MM.1S (cell line): ENCODE results near the gene SUCO.

ENCODE experiments used
- DNase-seq: peaks from one replicate; pipeline ENCODE4 v3.0.0-alpha.2; 2015
- H2AFZ ChIP-seq: fragments of 300-600 bp; sonication (generic); 2 replicates; pipeline ENCODE4 v1.6.0; 2016; ENCODE audit warnings: antibody characterized with exemption, low read length
- H3F3A ChIP-seq: fragments of 300-600 bp; sonication (generic); 2 replicates; pipeline ENCODE4 v1.6.1; 2016; ENCODE audit warnings: mild to moderate bottlenecking, antibody characterized with exemption, low read length, moderate library complexity, mixed read lengths; ENCODE audit not compliant: insufficient read depth
- H3K27ac ChIP-seq: fragments of 300-600 bp; sonication (generic); 2 replicates; pipeline ENCODE4 v1.5.1; 2016; ENCODE audit warnings: mild to moderate bottlenecking, low read length
- H3K27me3 ChIP-seq: fragments of 300-600 bp; sonication (generic); replicated peaks from 2 replicates; pipeline ENCODE4 v1.6.0; 2016; ENCODE audit warnings: low read length; ENCODE audit not compliant: insufficient read depth
- H3K36me3 ChIP-seq: fragments of 300-600 bp; sonication (generic); replicated peaks from 2 replicates; pipeline ENCODE4 v1.6.1; 2016; ENCODE audit warnings: mild to moderate bottlenecking, low read length, mixed read lengths; ENCODE audit not compliant: insufficient read depth
- H3K4me1 ChIP-seq: fragments of 300-600 bp; sonication (generic); 2 replicates; pipeline ENCODE4 v1.6.1; 2016; ENCODE audit warnings: low read length, mixed read lengths
- H3K4me2 ChIP-seq: fragments of 300-600 bp; sonication (generic); 2 replicates; pipeline ENCODE4 v1.6.0; 2016; ENCODE audit warnings: low read depth, low read length
- H3K4me3 ChIP-seq: fragments of 300-600 bp; sonication (generic); 2 replicates; pipeline ENCODE4 v1.5.1; 2016; ENCODE audit warnings: low read length, mixed read lengths
- H3K79me2 ChIP-seq: fragments of 300-600 bp; sonication (generic); 2 replicates; pipeline ENCODE4 v1.6.1; 2016; ENCODE audit warnings: mixed run types, low read length, mixed read lengths
- H3K9ac ChIP-seq: fragments of 300-600 bp; sonication (generic); 2 replicates; pipeline ENCODE4 v1.6.1; 2016; ENCODE audit warnings: low read length, mixed read lengths
- H3K9me2 ChIP-seq: fragments of 300-600 bp; sonication (generic); replicated peaks from 2 replicates; pipeline ENCODE4 v1.6.1; 2016; ENCODE audit warnings: mild to moderate bottlenecking, low read length, mixed read lengths; ENCODE audit not compliant: insufficient read depth
- H3K9me3 ChIP-seq: fragments of 300-600 bp; sonication (generic); replicated peaks from 2 replicates; pipeline ENCODE4 v1.6.1; 2016; ENCODE audit warnings: mild to moderate bottlenecking, low read length, mixed read lengths; ENCODE audit not compliant: insufficient read depth
- H4K20me1 ChIP-seq: fragments of 300-600 bp; sonication (generic); 2 replicates; pipeline ENCODE4 v1.6.1; 2016; ENCODE audit warnings: mild to moderate bottlenecking, low read length, moderate library complexity, mixed read lengths; ENCODE audit not compliant: insufficient read depth
- CTCF ChIP-seq: fragments of 300-600 bp; sonication (generic); IDR thresholded peaks from 2 replicates; pipeline ENCODE4 v1.5.1; 2016; ENCODE audit warnings: antibody characterized with exemption, low read length, mixed read lengths
- EZH2 ChIP-seq: fragments of 300-600 bp; sonication (generic); optimal IDR thresholded peaks from 2 replicates; pipeline ENCODE3; 2017; ENCODE audit warnings: low read depth, mild to moderate bottlenecking, antibody characterized with exemption, low read length, mixed read lengths
- EZH2phosphoT487 ChIP-seq: fragments of 300-600 bp; sonication (generic); IDR thresholded peaks from 2 replicates; pipeline ENCODE4 v1.6.1; 2018; ENCODE audit warnings: antibody characterized with exemption, low read length

Gene SUCO

GRCh38 chr1:172581273-172581672, 48.3 kb downstream of the SUCO start:
- no peaks in the 10 kb centered on the region for H3K4me1 ChIP-seq
- TF ChIP-seq EZH2phosphoT487 = no peak
- TF ChIP-seq CTCF = no peak
- no peak for TF ChIP-seq EZH2
- no peak overlapping the region for H3K4me2 ChIP-seq
- H3K4me3 ChIP-seq = no peak overlapping the region
- H3K27ac ChIP-seq = no peak overlapping the region
- H3K9me3 ChIP-seq = no peaks in the 10 kb centered on the region
- no peaks in the 10 kb centered on the region for H4K20me1 ChIP-seq
- H2AFZ ChIP-seq = no peak overlapping the region
- no peaks in the 10 kb centered on the region for H3K27me3 ChIP-seq
- H3K9ac ChIP-seq = no peak overlapping the region
- no peaks in the 10 kb centered on the region for H3K79me2 ChIP-seq
- H3K9me2 ChIP-seq = no peaks in the 10 kb centered on the region
- H3F3A ChIP-seq = no peaks in the 10 kb centered on the region
- H3K36me3 ChIP-seq = no peaks in the 10 kb centered on the region; the same call in 1 of the 2 replicates
- DNase-seq = no peak

GRCh38 chr1:172581779-172582178, 48.8 kb downstream of the SUCO start:
- H3K4me3 ChIP-seq = no peak overlapping the region
- no peak overlapping the region for H2AFZ ChIP-seq
- H3K27ac ChIP-seq = no peak overlapping the region
- no peak for DNase-seq
- H3K27me3 ChIP-seq = no peaks in the 10 kb centered on the region
- TF ChIP-seq CTCF = no peak
- TF ChIP-seq EZH2 = no peak
- TF ChIP-seq EZH2phosphoT487 = no peak
- H3K4me2 ChIP-seq = no peak overlapping the region
- H3K9ac ChIP-seq = no peak overlapping the region
- H3K9me3 ChIP-seq = no peaks in the 10 kb centered on the region
- H3K9me2 ChIP-seq = no peaks in the 10 kb centered on the region
- no peaks in the 10 kb centered on the region; the same call in 1 of the 2 replicates for H3K36me3 ChIP-seq
- H3K79me2 ChIP-seq = no peaks in the 10 kb centered on the region
- no peaks in the 10 kb centered on the region for H3K4me1 ChIP-seq
- no peaks in the 10 kb centered on the region for H3F3A ChIP-seq
- no peaks in the 10 kb centered on the region for H4K20me1 ChIP-seq

- Histone ChIP-seq H3K9me3 (no peaks in the 10 kb centered on the region), H3K36me3 (no peaks in the 10 kb centered on the region), H4K20me1 (no peaks in the 10 kb centered on the region), H3K27me3 (no peaks in the 10 kb centered on the region), H3F3A (no peaks in the 10 kb centered on the region), H3K27ac (no peak overlapping the region), H3K9me2 (no peaks in the 10 kb centered on the region), H3K4me3 (no peak overlapping the region), H3K79me2 (no peaks in the 10 kb centered on the region), H3K4me2 (no peak overlapping the region), H3K4me1 (no peaks in the 10 kb centered on the region), H2AFZ (no peak overlapping the region), H3K9ac (no peak overlapping the region)
- no peak for DNase-seq
- TF ChIP-seq EZH2phosphoT487 (no peak), EZH2 (no peak), CTCF (no peak; the same call in 1 of the 2 replicates)
Measured at GRCh38 chr1:172582889-172583288, 49.9 kb downstream of the SUCO start.
